WERI-Rb-1 (cell line): ENCODE measurements around the gene LSS.
A peak's percentile ranks its signal among the peaks of the same experiment; 100 is the strongest.

ENCODE experiments used
- DNase-seq: peaks from one replicate; pipeline ENCODE4 v3.0.0-alpha.2; 2020
- H3K27ac ChIP-seq: fragments of 250-450 bp; sonication (Bioruptor Pico); 2 replicates; pipeline ENCODE4 v1.5.1; 2020; ENCODE audit warnings: mild to moderate bottlenecking, moderate library complexity
- H3K27me3 ChIP-seq: fragments of 250-450 bp; sonication (Bioruptor Pico); 2 replicates; pipeline ENCODE4 v1.5.1; 2021; ENCODE audit warnings: mild to moderate bottlenecking, low read depth, moderate library complexity; ENCODE audit not compliant: insufficient read depth, severe bottlenecking
- H3K36me3 ChIP-seq: fragments of 250-450 bp; sonication (Bioruptor Pico); 2 replicates; pipeline ENCODE4 v1.5.1; 2020; ENCODE audit warnings: mild to moderate bottlenecking, moderate library complexity
- H3K4me3 ChIP-seq: 2 replicates; pipeline ENCODE4 v1.5.1; 2011; ENCODE audit warnings: low read depth, mild to moderate bottlenecking, control low read depth, low read length
- H3K9me3 ChIP-seq: fragments of 250-450 bp; sonication (Bioruptor Pico); 2 replicates; pipeline ENCODE4 v1.5.1; 2021; ENCODE audit warnings: mild to moderate bottlenecking, moderate library complexity; ENCODE audit not compliant: severe bottlenecking
- CTCF ChIP-seq: IDR thresholded peaks from 2 replicates; pipeline ENCODE4 v1.5.1; 2011; ENCODE audit warnings: low read depth, mild to moderate bottlenecking, control low read depth, inconsistent platforms, low read length

LSS gene

GRCh38 chr21:46266946-46267345, 38.4 kb upstream of the LSS start:
- no peak for DNase-seq
- peaks cover 94% of the 10 kb centered on the region for H3K36me3 ChIP-seq

GRCh38 chr21:46265736-46266525, 37.4 kb upstream of the LSS start:
- Histone ChIP-seq H3K27ac (no peak overlapping the region; the same call in 1 of the 2 replicates), H3K27me3 (no peaks in the 10 kb centered on the region), H3K9me3 (no peaks in the 10 kb centered on the region), H3K36me3 (peaks cover 92% of the 10 kb centered on the region), H3K4me3 (no peak overlapping the region)
- no peak for TF ChIP-seq CTCF
- no peak for DNase-seq

More at GRCh38 chr21:46266946-46267345, 38.4 kb upstream of the LSS start:
- Histone ChIP-seq H3K9me3 (no peaks in the 10 kb centered on the region), H3K27me3 (no peaks in the 10 kb centered on the region), H3K27ac (no peak overlapping the region), H3K4me3 (no peak overlapping the region)
- TF ChIP-seq CTCF: no peak

- TF ChIP-seq CTCF: 0 out of 2 replicates have a peak, but pooled peaks have one; percentile 27
- no peaks in the 10 kb centered on the region for H3K27me3 ChIP-seq
- H3K9me3 ChIP-seq: no peaks in the 10 kb centered on the region
- H3K36me3 ChIP-seq: peaks cover 92% of the 10 kb centered on the region
- no peak overlapping the region for H3K4me3 ChIP-seq
- peak; percentile 43 for DNase-seq
- no peak overlapping the region for H3K27ac ChIP-seq
These were observed 36.1 kb upstream of the LSS start for GRCh38 chr21:46264690-46265144.

- no peak for DNase-seq
- H3K27ac ChIP-seq: no peak overlapping the region
- H3K9me3 ChIP-seq: no peaks in the 10 kb centered on the region
- peaks cover 92% of the 10 kb centered on the region for H3K36me3 ChIP-seq
- no peak overlapping the region for H3K4me3 ChIP-seq
- TF ChIP-seq CTCF: no peak
- H3K27me3 ChIP-seq: no peaks in the 10 kb centered on the region
These were observed 35.6 kb upstream of the LSS start for GRCh38 chr21:46264046-46264689.

- Histone ChIP-seq H3K4me3 (no peak overlapping the region), H3K9me3 (no peaks in the 10 kb centered on the region), H3K27ac (no peak overlapping the region), H3K36me3 (peaks cover 97% of the 10 kb centered on the region), H3K27me3 (no peaks in the 10 kb centered on the region)
- DNase-seq: no peak
- TF ChIP-seq CTCF: peak; percentile 24; the same call in 1 of the 2 replicates
These were observed 28.0 kb upstream of the LSS start for GRCh38 chr21:46256501-46256994.
